ENCODE measurements around the gene PABPC3.
A peak's percentile ranks its signal among the peaks of the same experiment; 100 is the strongest.

PABPC3 gene

DNA sequence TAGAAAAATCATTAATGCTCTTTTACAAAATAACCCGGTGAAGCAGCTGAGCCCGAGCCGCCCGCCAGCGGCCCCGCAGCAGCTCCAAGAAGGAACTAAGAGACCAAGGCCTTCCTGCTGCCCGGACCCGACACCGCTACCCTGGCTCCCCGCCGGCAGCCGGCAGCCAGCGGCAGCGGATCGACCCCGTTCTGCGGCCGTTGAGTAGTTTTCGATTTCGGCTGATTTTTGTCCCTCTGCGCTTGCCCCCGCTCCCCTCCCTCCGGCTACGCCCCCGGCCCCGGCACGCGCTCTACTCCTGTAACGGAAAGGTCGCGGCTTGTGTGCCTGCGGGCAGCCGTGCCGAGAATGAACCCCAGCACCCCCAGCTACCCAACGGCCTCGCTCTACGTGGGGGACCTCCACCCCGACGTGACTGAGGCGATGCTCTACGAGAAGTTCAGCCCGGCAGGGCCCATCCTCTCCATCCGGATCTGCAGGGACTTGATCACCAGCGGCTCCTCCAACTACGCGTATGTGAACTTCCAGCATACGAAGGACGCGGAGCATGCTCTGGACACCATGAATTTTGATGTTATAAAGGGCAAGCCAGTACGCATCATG, at the start of gene PABPC3:
Gene PABPC3, plus strand, starts transcription at position 286 of the 603 bp plus-strand sequence. Its CDS starts 63 bp downstream, at position 349.
- DNase-seq = no peak

DNA sequence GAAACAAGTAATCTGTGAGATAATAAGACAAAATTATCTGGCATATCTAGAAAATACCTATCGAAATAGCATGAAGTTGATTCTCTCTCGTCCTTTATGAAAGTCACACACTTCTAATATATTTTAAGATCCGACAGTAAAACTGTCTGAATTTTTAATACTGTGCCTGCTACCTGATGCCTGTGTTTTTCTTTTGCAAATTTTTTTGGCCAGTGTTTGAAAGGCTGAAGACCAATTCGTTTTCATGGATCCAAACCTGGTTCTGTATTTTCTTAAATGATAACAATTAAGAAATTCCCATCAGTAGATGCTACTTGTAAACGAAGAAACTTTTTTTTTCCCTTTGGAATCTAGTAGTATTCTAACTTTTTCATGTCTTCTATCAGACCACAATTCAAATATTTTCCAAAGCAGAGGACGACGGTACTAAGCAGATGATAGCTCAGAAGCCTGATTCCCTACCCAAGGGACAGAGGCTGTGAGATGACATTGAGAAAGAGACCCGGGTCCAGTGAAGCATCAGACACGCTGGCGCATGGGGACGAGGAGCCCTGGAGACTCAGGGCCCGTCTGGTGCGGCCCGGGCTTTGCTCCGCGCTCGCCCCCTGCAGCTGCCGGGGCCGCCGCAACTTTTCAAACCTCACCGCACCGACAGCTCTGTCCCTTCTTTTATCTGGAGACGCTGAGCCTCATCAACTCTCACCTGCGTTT, 49.5 kb upstream of the PABPC3 start:
- no peak for DNase-seq

DNA sequence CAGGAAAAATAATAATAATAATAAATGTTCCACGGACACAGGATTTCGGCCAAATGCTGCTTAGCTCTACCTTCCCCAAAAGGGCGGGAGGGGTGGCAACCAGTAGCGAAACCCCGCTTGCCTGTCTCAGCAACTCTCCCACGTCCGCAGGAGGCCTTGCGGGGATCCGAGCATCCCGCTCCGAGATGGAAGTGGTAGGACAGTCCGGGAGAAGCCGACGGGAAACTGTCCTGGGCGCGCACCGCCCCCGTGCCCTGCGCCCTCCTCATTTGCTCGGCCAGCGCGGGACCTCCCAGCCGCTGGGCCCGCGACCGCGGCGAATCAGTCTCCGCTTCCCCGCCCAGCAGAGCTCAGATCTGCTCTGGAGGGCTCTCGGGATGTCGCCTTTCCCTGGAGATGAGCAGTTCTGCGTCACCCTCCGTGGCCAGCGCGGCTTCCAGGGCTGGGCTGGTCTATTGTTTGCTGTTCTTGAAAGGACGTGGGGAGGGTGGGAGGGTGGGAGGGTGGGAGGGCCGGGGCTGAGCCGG, 48.9 kb upstream of the PABPC3 start:
- DNase-seq = peak; percentile 12

DNA sequence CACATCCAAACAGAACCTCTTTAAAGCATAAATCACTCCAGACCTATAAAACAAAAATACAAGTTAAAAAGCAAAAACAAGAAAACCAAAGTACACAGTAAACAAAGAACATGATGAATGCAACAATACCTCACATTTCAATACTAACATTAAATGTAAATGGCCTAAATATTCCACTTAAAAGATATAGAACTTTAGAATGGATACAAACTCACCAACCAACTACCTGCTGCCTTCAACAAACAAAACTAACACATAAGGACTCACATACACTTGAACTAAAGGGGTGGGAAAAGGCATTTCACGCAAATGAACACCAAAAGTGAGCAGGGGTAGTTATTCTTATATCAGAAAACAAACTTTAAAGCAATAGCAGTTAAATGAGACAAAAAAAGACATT, 44.9 kb upstream of the PABPC3 start:
- no peak for DNase-seq

DNA sequence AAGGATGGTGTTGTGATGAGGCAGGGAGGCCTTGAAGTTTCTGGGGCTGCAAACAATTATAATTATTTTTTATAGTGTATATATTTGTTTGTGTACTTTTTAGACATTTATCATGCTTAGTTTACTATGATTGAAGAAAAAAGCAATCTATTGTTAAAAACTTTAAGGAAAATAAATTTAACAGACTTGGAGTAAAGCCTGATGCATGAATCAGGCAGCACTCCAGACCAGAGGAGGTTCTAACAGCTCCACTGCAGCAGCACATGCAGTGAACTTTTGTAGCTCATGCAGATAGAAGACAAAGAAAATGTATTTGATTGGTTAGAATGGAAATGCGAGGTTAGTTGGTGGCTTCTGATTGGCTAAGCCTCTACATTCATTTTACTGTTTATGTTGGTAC, 36.8 kb upstream of the PABPC3 start:
- no peak for DNase-seq

DNA sequence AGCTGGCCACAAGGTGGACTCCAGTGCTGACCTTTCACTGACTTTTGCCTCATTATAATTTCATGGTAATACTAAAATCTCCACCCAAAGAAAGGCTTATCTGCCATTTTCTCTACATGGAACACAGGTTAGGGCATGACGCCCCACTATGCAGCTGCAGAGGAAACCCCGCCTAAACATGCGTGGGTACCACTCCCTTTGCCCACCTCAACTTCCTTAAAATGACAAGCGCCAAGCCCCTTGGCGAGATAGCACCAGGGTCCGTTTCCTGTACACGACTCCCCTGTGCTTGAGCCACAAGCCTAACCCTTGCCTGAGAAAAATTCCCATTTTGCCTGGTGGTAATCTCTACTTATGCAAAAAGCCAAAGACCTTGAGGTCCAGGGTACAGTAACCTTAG, 36.0 kb upstream of the PABPC3 start:
- DNase-seq = no peak

DNA sequence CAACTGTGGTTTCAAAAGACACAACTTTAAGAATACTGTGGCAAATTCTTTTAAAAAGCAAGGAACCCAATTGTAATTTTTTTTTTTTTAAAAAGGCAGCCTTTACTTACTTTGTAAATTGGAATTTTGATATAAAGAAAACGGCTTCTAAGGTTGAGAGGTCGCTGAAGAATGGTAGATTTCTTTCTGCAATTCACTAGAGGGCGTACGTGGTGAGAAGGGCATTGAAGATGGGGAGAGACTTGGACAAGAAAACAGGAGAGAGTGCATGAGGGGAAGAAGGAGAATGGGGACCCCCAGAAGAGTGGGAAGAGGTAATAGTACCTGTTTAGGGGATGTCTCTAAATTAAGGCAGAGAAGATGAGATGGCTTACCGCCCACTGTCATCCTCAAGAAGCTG, 33.5 kb upstream of the PABPC3 start:
- DNase-seq = no peak

DNA sequence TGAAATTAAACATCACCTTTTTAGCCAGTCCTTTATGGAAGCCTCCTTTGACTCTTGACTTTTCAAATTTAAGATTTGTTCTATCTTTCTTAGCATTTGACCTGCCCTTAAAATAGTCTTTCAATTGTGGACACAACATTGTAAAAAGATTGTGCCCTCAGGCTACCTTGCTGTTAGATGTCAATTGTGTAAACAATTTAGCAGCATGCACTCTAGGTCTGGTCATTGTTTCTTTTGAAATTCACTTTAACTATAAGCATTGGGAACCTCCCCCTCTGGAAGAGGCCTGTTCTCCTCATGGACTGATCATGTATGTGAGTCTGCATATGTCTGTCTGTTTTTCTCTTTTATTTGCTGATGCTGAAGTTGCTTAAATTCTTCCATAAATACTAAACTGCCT, 31.5 kb upstream of the PABPC3 start:
- DNase-seq = no peak

DNA sequence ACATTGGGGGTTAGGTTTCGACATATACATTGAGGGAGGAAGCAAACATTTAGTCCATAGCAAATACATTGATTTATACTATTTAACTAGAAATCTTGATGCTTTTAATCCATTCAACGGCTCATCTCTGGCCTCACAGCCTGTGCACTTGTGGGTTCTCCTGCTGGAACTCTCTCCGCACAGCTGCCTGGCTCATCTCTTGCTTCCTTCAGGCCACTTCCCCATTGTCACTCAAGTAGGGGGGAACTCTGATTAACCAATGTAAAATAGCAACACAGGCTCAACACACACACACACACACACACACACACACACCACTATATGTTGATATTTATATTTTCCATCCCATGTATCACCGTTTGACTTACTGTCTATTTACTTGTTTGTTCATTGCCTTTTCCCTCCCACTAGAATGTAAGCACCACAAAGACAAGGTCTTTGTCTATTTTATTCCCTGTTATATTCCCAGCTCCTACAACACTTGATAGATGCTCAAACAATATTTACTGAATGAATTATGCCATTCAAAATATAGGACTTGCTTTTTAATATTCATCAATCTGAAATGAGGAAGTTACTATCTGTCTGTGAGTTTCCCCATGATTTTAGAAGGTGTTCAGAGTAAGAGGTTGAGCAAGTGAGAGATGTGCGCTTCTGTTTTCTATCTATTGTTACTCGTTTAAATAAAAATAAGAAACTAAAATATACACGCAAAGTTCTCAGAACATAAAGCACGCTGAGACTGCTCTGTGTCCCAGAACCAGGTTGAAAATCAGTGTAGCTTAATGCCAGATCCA, 29.8 kb upstream of the PABPC3 start:
- DNase-seq = no peak

DNA sequence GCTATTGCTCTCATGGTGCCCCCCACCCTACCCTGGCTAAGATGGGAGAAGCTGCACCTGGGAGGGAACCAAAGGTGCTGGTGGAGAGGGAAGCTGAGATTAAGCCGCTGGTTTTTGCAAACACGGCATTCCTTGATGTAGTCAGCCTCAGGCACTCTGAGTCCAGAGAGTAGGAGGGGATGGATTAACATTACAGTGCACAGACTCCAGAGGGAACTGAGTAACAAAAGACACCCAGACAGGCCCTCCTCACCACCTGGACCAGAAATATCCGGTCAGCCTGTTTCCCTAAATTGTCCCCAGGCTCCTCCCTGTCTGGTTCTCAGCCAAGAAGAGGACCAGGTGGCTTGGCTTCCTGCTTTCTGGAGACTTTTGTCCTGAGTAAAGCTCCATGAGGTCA, 28.9 kb upstream of the PABPC3 start:
- DNase-seq = no peak

DNA sequence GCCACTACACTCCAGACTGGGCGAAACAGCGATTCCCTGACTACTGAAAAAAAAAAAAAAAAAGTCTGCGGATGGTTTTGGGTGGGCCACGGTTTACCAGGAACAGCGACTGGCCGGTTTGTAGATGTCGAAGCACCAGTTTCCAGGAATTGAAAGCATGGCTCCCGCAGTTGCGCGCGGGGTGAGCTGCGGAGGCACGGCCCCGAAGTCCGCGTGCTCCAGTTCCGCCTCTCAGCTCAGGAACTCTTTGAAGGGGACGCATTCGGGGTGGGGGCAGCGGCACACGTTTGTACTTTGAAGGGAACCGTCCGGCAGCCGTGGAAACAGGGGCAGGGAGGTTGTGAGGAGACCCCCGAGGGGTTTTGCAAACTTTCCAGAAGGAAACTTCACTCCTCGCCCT, 27.1 kb upstream of the PABPC3 start:
- no peak for DNase-seq

DNA sequence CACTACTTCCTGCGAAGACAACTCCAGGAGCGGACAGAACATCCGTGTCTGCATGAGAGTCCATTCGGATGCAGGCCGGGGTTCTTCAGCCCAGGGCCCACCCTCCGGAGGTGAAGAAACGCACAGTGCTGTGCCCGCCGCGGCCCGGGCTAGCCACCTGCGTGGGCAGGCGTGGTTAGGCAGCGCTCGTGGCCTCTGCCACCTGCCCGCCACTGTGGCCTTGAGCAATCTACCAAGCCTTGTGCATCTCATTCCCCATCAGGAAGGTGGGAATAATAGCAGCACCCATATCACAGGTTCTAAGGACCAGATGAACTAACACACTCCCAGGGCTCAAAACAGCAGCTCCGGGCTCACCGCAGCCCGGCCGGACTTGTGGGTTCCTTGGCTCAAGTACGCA, 26.7 kb upstream of the PABPC3 start:
- no peak for DNase-seq

DNA sequence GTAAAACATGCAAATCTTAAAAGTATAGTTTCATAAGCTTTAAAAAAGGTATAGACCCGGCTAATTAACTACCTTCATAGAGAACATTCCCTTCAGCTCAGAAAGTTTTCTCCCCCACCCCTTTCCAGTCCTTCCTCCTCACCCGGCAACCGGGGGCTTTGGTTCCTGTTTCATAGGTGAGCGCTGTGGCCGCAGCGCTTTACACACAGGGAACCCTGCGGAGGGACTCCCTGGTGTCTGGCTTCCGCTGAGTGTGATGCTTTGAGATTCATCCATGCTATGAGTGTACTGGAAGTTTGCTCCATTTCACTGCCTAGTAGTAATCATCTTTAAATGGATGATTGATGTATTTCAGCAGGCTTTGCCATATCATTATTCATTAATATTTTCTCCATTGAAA, 26.0 kb upstream of the PABPC3 start:
- no peak for DNase-seq

DNA sequence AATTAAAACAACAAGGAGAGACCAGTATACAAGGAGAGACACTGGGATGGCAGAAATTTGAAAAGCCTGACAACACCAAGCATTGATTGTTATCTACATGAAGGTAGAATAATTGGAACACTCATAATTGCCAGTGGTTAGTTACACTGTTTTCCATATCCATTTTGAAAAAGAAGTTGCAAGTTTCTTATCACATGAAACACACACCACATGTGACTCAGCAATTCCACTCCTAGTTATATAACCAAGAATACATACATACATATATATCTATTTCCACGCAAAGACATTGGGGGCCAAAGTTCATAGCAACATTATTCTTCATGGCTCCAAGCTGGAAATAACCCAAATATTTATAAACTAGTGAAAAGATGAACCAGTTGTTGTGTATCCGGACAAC, 15.2 kb upstream of the PABPC3 start:
- no peak for DNase-seq

DNA sequence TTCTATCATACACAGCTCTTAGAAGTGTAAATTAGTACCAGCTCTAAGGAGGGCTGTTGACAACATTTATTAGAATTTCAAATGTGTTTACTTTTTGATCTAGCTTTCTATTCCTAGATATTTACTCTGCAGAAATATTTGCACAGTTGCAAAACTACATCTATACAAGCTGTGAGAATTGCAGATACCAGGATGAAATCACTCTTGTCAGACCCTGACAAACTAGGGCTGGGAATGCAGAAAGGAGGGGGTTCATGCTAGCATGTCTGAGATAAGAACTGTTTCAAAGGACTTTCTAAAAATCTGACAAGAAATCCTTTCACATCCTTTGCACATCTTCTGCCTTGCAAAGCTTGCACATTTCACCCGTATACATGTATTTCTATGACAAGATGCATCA, 11.8 kb upstream of the PABPC3 start:
- DNase-seq = no peak

DNA sequence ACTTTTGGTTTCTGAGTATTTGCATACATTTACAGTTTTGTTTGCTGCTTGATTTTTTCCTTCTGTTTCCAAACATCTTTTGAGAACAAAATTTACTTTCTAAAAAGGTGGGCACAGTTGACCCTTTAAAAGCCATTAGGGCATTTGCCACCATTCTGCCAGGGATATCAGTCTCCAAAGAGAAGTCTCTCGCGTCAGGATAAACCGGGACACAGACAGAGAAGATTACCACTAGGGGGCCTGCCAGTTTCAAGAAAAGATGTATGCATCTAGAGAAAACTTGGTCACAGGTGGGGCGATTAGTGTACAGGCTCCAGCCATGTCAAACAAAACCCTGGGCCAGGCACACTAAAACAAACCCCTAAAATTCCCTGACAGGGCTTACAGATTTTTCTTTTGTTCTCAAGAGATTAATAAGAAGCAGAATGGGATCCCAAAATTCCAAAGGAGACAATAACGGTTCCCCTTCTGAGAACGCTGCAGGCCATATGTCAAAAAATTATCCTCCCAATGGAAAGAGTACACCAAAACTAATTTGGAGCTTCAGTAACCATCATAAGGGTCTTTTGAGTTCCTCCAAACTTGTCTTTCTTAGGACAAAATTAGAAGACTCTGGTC, 10.7 kb upstream of the PABPC3 start:
- no peak for DNase-seq

DNA sequence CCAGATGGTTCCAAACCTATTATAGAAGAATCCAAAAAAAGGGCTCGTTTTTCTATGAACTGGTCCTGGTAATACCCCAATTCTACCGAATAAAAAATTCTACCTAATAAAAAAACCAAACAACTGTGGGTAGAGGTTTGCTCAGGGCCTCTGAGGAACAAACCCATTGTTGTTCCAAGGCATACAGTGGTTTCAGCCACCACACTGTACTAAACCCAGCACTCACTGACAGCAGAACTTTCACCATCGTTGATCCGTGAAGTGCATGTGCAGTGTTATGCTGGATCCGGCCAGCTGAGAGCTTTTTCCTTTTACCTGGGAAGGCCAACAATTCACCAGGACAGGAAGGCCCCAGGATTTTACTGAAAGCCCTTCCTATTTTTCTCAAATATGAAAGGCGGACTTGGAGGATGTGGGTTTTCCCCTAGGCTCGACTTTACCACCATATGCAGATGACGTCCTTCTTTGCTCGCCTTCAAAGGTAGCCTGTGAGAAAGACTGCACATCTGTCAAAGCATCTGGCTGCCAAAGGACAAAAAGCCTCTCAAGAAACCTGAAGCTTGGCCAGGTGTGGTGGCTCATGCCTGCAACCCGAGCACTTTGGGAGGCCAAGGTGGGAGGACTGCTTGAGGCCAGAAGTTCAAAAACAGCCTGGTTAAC, 7.2 kb upstream of the PABPC3 start:
- no peak for DNase-seq

DNA sequence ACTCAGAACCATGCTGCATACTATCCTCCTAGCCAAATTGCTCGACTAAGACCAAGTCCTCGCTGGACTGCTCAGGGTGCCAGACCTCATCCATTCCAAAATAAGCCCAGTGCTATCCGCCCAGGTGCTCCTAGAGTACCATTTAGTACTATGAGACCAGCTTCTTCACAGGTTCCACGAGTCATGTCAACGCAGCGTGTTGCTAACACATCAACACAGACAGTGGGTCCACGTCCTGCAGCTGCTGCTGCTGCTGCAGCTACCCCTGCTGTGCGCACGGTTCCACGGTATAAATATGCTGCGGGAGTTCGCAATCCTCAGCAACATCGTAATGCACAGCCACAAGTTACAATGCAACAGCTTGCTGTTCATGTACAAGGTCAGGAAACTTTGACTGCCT, 1.5 kb downstream of the PABPC3 start:
- DNase-seq = no peak

DNA sequence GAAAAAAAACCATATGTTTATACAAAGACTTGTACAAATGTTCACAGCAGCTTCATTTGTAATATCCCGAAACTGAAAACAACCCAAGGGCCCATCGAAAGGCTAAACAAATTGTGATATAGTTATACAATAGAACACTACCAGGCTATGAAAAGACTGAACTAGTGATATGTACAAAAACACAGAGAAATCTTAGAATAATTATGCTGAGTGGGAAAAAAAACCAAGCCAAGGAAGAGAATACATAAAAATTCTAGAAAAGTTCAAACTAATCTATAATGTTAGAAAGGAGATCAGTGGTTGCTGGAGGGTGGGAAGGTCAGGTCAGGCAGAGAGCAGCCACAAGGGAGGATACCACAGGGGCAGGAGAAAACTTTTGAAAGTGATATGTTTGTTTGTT, 7.8 kb downstream of the PABPC3 start:
- DNase-seq = no peak

DNA sequence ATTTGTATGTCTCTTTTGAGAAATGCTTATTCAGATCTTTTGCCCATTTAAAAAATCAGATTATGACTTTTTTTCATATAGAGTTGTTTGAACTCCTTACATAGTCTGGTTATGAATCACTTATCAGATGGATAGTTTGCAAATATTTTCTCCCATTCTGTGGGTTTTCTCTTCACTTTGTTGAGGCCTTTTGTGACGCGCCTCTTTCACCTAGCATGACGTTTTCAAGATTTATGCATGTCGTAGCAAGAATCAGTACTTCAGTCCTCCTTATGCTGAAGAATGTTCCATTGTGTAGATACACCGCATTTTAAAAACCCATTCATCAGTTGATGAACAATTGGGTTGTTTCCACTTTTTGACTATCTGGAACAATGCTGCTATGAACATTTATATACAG, 13.4 kb downstream of the PABPC3 start:
- no peak for DNase-seq

DNA sequence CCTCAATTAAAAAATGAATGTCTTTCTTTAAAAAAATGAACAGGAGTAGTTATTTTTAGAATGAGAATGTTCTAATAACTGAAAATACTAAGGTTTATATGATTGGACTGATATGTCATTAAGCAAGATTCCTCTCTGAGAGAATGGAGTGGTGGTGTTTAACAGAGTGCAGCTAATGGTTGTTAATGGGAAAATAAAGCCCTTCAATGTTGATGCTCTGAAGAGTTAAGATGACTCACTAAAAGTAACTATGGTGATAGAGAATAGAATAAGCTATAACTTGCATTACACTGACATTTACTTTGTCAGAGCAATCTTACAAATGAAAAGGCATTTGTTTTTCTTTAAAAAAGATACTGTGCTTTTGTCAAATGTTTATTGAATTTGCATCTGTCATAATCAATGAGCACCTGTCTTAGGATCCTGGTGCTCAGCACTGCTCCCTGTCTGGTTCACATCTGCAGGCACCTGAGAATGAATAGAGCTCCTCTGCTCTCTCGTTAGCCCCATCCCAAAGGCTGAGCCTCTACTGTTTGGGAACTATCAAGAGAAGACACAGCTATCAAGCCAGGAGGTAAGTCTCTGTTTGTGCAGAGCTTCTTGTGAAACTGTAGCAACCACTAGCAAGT, 15.1 kb downstream of the PABPC3 start:
- no peak for DNase-seq

DNA sequence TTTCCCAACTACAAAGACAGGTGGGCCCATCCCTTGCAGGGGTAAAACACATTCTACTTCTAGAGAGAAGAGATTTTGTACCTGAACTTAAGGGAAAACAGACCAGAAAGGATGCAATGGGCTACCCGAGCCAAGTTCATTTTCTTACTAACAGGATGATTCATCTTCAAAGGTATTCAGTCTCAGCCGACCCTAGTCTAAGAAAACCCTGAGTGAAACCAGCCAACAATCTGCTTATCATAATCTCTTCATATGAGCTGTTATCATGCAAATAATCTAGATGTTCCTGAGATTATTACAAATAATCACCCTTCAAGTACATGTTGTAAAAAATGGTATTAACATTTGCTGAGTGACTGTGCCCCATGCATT, 15.6 kb downstream of the PABPC3 start:
- peak; percentile 5 for DNase-seq
